GM18511 (cell line): ENCODE measurements around the gene POU5F2.

Experiments used
- ATAC-seq: cut with Tn5 transposase; IDR thresholded peaks from one replicate; pipeline ENCODE4 v1.9.1; 2021; ENCODE audit warnings: mild to moderate bottlenecking, moderate library complexity; ENCODE audit not compliant: unreplicated experiment

Gene POU5F2

GRCh38 chr5:93741136-93741811 lies at the start of gene POU5F2:
TSS of gene POU5F2 (minus strand) at chr5:93741600. CDS start at chr5:93741563, 37 bp downstream.
- no peak for ATAC-seq

GRCh38 chr5:93790401-93790800 lies 49.0 kb upstream of the POU5F2 start:
- no peak for ATAC-seq

GRCh38 chr5:93789173-93790067 lies 48.0 kb upstream of the POU5F2 start:
- ATAC-seq, result no peak

- no peak for ATAC-seq
These were observed 46.2 kb upstream of the POU5F2 start for GRCh38 chr5:93787598-93787997.

GRCh38 chr5:93785475-93785874 lies 44.1 kb upstream of the POU5F2 start:
- ATAC-seq, result no peak

GRCh38 chr5:93782978-93783377 lies 41.6 kb upstream of the POU5F2 start:
- ATAC-seq, result no peak

GRCh38 chr5:93777620-93778019 lies 36.2 kb upstream of the POU5F2 start:
- no peak for ATAC-seq

- ATAC-seq, result no peak
These were observed 15.0 kb upstream of the POU5F2 start for GRCh38 chr5:93756372-93756771.

GRCh38 chr5:93755716-93756115 lies 14.3 kb upstream of the POU5F2 start:
- ATAC-seq, result no peak

GRCh38 chr5:93748875-93749397 lies 7.5 kb upstream of the POU5F2 start:
- ATAC-seq, result no peak

- no peak for ATAC-seq
These were observed 5.1 kb upstream of the POU5F2 start for GRCh38 chr5:93746406-93747056.

GRCh38 chr5:93736284-93736683 lies 5.1 kb downstream of the POU5F2 start:
- no peak for ATAC-seq

- ATAC-seq, result no peak
These were observed 6.0 kb downstream of the POU5F2 start for GRCh38 chr5:93735378-93735777.

GRCh38 chr5:93731987-93732386 lies 9.4 kb downstream of the POU5F2 start:
- no peak for ATAC-seq

GRCh38 chr5:93726595-93726994 lies 14.8 kb downstream of the POU5F2 start:
- no peak for ATAC-seq

GRCh38 chr5:93724791-93725190 lies 16.6 kb downstream of the POU5F2 start:
- no peak for ATAC-seq

GRCh38 chr5:93723681-93724080 lies 17.7 kb downstream of the POU5F2 start:
- no peak for ATAC-seq

GRCh38 chr5:93723005-93723404 lies 18.4 kb downstream of the POU5F2 start:
- ATAC-seq, result no peak

GRCh38 chr5:93722588-93722987 lies 18.8 kb downstream of the POU5F2 start:
- no peak for ATAC-seq

- ATAC-seq, result no peak
These were observed 19.9 kb downstream of the POU5F2 start for GRCh38 chr5:93721511-93721910.

GRCh38 chr5:93721071-93721470 lies 20.3 kb downstream of the POU5F2 start:
- no peak for ATAC-seq
